Stimulated activated CD4-positive, alpha-beta T cell treated with anti-CD3 and anti-CD28 coated beads, Interleukin-4, amount 100 ng/mL, for 48 hours (primary cell): ENCODE data around the gene OR2S2.
"Not testable (repeated sequence)": the region's sequence is repeated elsewhere in the genome, so short reads cannot be mapped to it uniquely, and the experiment has no call there.

Source experiments
- DNase-seq, 2 donors: peaks; one replicate each; pipeline ENCODE4 v3.0.0-alpha.2; 2020; ENCODE audit warnings: low read depth in 2 of 2

OR2S2 gene

GRCh38 chr9:35962126-35962906, 4.4 kb upstream of the OR2S2 start:
- DNase-seq = no peak

GRCh38 chr9:35960039-35960655, 2.2 kb upstream of the OR2S2 start:
- DNase-seq = no peak

GRCh38 chr9:35956651-35957050, 1.3 kb downstream of the OR2S2 start:
- DNase-seq = no peak

GRCh38 chr9:35954942-35955546, 2.9 kb downstream of the OR2S2 start:
- peak in 1 of 2 donors; percentile 26 for DNase-seq

- DNase-seq = no peak
These were observed 5.3 kb downstream of the OR2S2 start for GRCh38 chr9:35952526-35953191.

- no peak for DNase-seq
These were observed 6.2 kb downstream of the OR2S2 start for GRCh38 chr9:35951736-35952135.

- DNase-seq = no peak
These were observed 9.0 kb downstream of the OR2S2 start for GRCh38 chr9:35948901-35949318.

GRCh38 chr9:35948451-35948850, 9.5 kb downstream of the OR2S2 start:
- DNase-seq = no peak

GRCh38 chr9:35945341-35946018, 12.5 kb downstream of the OR2S2 start:
- DNase-seq = peak; percentile 68 to 74

- no peak for DNase-seq
These were observed 13.1 kb downstream of the OR2S2 start for GRCh38 chr9:35944841-35945240.

GRCh38 chr9:35944173-35944572, 13.8 kb downstream of the OR2S2 start:
- DNase-seq = no peak

- no peak for DNase-seq
These were observed 15.7 kb downstream of the OR2S2 start for GRCh38 chr9:35942286-35942685.

- DNase-seq = no peak
These were observed 17.2 kb downstream of the OR2S2 start for GRCh38 chr9:35940458-35941407.

- no peak for DNase-seq
These were observed 18.2 kb downstream of the OR2S2 start for GRCh38 chr9:35939679-35940250.

- DNase-seq = no peak
These were observed 19.2 kb downstream of the OR2S2 start for GRCh38 chr9:35938474-35939356.

GRCh38 chr9:35937227-35937626, 20.7 kb downstream of the OR2S2 start:
- DNase-seq = no peak

GRCh38 chr9:35935755-35936509, 22.0 kb downstream of the OR2S2 start:
- DNase-seq = no peak

- no peak for DNase-seq
These were observed 22.7 kb downstream of the OR2S2 start for GRCh38 chr9:35935261-35935660.

GRCh38 chr9:35934069-35934468, 23.9 kb downstream of the OR2S2 start:
- DNase-seq = not testable (repeated sequence)
